ENCODE results near the gene CDC42BPA. TPM values are rescaled to one million over a fixed set of nuclear protein-coding genes. Genes with fewer than 3 reads are reported as not detected.

CDC42BPA gene
- total and polyA plus RNA-seq, 2 of the 13 experiments (the other 11 are each of a cell fraction or from before 2014, with no cell fraction given): 6.5 to 16.0 TPM

DNA sequence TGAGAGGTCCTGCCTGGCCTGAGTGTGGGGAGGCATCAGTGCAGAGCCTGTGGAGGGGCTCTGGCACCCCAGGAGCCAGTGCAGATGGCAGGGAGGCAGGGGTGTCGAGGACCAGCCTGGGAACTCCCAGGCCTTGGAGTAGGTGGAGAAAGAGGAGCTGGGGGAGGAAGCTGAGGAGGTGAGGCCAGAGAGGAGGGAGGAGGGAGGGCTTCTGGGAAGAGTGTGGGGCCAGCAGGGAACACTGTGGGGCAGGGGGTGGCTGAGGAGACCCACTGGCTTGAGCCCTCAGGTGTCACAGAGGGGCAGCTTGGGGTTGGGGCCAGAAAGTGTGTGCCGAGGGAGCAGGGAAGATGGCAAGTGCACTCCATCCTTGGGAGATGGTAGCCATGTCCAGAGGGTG, 374.4 kb downstream of the CDC42BPA start (continued):
- TF ChIP-seq, protein P1, sequence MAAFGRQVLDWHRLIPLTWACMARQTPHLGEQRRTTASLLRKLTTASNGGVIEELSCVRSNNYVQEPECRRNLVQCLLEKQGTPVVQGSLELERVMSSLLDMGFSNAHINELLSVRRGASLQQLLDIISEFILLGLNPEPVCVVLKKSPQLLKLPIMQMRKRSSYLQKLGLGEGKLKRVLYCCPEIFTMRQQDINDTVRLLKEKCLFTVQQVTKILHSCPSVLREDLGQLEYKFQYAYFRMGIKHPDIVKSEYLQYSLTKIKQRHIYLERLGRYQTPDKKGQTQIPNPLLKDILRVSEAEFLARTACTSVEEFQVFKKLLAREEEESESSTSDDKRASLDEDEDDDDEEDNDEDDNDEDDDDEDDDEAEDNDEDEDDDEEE (CRISPR knock-in tag; IDR thresholded peaks at IDR 0.05): 0 out of 2 replicates have a peak, but pooled peaks have one; percentile 11

DNA sequence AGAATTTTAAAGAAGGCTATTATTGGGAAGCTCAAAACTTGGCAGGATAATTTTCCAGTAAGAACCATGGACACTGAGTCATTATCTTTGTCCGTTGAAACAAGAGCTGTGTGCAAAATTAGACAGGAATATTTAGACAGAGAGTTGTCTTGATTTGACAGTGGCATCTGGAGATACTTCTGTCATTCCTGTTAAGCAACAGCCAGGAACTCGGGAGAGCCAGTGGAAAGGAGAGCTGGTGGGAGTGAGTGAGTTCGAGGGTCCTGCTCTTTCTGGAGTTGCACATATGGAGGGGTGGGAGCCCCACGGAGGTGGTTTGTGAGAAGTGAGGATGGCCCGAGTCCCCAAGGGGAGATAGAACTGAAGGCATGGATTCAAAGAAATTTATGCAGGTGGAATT, 375.1 kb downstream of the CDC42BPA start:
- no peaks in the 10 kb centered on the region for H3K9me3 ChIP-seq (ENCODE audit: low read length)
- H3K36me3 ChIP-seq (replicated peaks in 1 of 2; ENCODE audit: control insufficient read depth in 1 of 2, insufficient read depth in 2 of 2, low read length in 2 of 2): peaks cover 0 to 2% of the 10 kb centered on the region in 2 experiments; a peak in 1 of 5 replicates
- H3K27me3 ChIP-seq (ENCODE audit: control insufficient read depth in 1 of 2, insufficient read depth in 2 of 2, low read length in 2 of 2): no peaks in the 10 kb centered on the region; a peak in 1 of 5 replicates
- ChIA-PET POLR2A (interaction anchor here (6.5 kb wide), 1 partner anchor 31 kb away, joined by 46 read pairs; no protein-coding TSS in a partner anchor), CTCF (ENCODE audit: low intra/inter-chr PET ratio, low total read pairs) (no interaction called here)
- no peak overlapping the region for H2AFZ ChIP-seq (ENCODE audit: low read length)
- peak overlapping the region; percentile 94 for H3K27ac ChIP-seq (ENCODE audit: extremely low read length, insufficient read depth, low read length)
- intact Hi-C loops (cut with micrococcal nuclease; ENCODE audit: unreplicated experiment): no loop called here
- peak overlapping the region; percentile 2 to 74 (median 49); a peak in 4 of 6 replicates for H3K4me3 ChIP-seq (replicated peaks in 1 of 3; ENCODE audit: insufficient read depth in 1 of 3, low read depth in 2 of 3, low read length in 3 of 3)
- TF ChIP-seq ZFYVE20 (CRISPR knock-in tag; IDR thresholded peaks at IDR 0.05; ENCODE audit: borderline replicate concordance, low read depth): no peak
- TF ChIP-seq, protein P2, sequence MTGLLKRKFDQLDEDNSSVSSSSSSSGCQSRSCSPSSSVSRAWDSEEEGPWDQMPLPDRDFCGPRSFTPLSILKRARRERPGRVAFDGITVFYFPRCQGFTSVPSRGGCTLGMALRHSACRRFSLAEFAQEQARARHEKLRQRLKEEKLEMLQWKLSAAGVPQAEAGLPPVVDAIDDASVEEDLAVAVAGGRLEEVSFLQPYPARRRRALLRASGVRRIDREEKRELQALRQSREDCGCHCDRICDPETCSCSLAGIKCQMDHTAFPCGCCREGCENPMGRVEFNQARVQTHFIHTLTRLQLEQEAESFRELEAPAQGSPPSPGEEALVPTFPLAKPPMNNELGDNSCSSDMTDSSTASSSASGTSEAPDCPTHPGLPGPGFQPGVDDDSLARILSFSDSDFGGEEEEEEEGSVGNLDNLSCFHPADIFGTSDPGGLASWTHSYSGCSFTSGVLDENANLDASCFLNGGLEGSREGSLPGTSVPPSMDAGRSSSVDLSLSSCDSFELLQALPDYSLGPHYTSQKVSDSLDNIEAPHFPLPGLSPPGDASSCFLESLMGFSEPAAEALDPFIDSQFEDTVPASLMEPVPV (CRISPR knock-in tag; IDR thresholded peaks at IDR 0.05): no peak
- no peak for TF ChIP-seq ZSCAN12 (CRISPR knock-in tag; IDR thresholded peaks at IDR 0.05)
- peak overlapping the region; percentile 42 for H3K9ac ChIP-seq (ENCODE audit: insufficient read depth, low read depth, low read length)
- H3K4me1 ChIP-seq (ENCODE audit: insufficient read depth, low read length): peaks cover 79% of the 10 kb centered on the region
- ATAC-seq: no peak
- no TSS peak for BruUV-seq (replicated peaks)
- WGBS (ENCODE audit: low lambda C conversion rate): 48% methylated on average over 5 of the region's 5 CpGs
- peak overlapping the region; percentile 94 for H3K4me2 ChIP-seq (ENCODE audit: low read depth, low read length)
- DNase-seq (ENCODE audit: low spot score): no peak
- in situ Hi-C loops (cut with HindIII; ENCODE audit: extremely low pct_ligation_motif_present, low pct_unique_long_range_greater_than_20kb): no loop called here
- peaks cover 15% of the 10 kb centered on the region for H4K20me1 ChIP-seq (ENCODE audit: insufficient read depth, low read length)
- no peak for FAIRE-seq
- H3K79me2 ChIP-seq (ENCODE audit: insufficient read depth, low read length): peaks cover 74% of the 10 kb centered on the region
